Stimulated activated memory B cell treated with anti-CD40 and anti-IgM and Interleukin-4, amounts not matched to agents 10 μg/mL and 1 μg/mL and 100 μg/mL, for 72 hours (primary cell): ENCODE results near the gene RMDN3.

Source experiments
- ATAC-seq: fragments of 150-1000 bp; cut with Tn5 transposase; 2 replicates; pipeline ENCODE4 v1.10.0; 2021
- H3K27ac Mint-ChIP-seq: one replicate; pipeline ENCODE4 v1.8.0; 2022; ENCODE audit warnings: mild to moderate bottlenecking, mixed read lengths
- H3K27me3 Mint-ChIP-seq: one replicate; pipeline ENCODE4 v1.8.0; 2022; ENCODE audit warnings: mixed read lengths
- H3K36me3 Mint-ChIP-seq: one replicate; pipeline ENCODE4 v1.8.0; 2022; ENCODE audit warnings: mixed read lengths
- H3K4me1 Mint-ChIP-seq: one replicate; pipeline ENCODE4 v1.8.0; 2022; ENCODE audit warnings: mixed read lengths
- H3K4me3 Mint-ChIP-seq: one replicate; pipeline ENCODE4 v1.8.0; 2022; ENCODE audit warnings: mild to moderate bottlenecking, moderate library complexity, mixed read lengths
- H3K9me3 Mint-ChIP-seq: one replicate; pipeline ENCODE4 v1.8.0; 2022; ENCODE audit warnings: mixed read lengths

The RMDN3 gene, protein sequence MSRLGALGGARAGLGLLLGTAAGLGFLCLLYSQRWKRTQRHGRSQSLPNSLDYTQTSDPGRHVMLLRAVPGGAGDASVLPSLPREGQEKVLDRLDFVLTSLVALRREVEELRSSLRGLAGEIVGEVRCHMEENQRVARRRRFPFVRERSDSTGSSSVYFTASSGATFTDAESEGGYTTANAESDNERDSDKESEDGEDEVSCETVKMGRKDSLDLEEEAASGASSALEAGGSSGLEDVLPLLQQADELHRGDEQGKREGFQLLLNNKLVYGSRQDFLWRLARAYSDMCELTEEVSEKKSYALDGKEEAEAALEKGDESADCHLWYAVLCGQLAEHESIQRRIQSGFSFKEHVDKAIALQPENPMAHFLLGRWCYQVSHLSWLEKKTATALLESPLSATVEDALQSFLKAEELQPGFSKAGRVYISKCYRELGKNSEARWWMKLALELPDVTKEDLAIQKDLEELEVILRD

DNA sequence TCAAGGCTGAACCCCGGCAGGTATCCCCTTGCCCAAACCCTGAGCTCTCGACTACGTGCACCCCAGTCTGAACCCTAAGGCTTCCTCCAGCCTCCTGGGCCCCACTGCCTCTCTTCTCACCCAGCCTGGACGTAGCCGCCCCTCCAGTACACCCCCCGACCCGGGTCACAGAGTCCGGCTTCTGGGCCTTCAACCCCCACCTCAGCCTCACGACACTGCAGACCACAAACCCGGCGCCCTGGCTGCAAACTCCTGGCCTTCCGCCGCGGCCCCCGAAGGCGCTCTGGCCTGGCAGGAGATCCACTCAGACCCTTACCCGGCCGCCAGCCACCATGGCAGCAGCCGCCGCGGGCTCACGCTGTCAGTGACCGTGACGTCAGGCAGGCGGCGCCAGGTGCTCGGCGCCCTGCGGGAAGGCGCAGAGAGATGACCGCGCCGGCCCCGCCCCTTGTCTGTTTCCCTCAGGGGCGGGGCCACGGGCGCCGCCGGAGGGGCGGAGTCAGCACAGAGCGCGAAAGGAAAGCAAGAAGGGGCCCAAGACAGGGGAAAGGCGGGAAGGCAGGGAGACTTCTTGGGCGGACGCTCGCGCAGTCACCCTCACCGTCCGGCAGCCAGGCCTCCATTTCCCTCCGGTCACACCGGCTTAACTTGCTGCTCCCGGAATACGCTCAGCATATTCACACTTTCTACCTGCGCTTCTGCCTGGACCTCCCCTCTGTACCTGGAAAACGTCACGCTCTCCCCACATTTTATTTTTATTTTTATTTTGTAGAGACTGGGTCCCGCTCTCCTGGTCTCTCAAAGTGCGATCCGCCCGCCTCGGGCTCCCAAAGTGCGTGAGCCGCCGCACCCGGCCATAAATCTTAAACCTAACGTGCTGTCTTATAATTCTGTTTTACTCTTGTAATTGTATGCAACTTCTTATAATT, at the start of gene RMDN3:
TSS of gene RMDN3 (minus strand) at position 372 of the 929 bp plus-strand sequence. CDS start 471 bp downstream, outside the sequence.
- Mint-ChIP-seq H3K27ac (peak within 1 kb of the TSS; percentile 99), H3K9me3 (no peaks in the 10 kb centered on the region), H3K4me1 (peaks cover 35% of the 10 kb centered on the region), H3K36me3 (peaks cover 23% of the 10 kb centered on the region), H3K4me3 (peak within 1 kb of the TSS; percentile 97), H3K27me3 (no peaks in the 10 kb centered on the region)
- ATAC-seq = peak; percentile 98

DNA sequence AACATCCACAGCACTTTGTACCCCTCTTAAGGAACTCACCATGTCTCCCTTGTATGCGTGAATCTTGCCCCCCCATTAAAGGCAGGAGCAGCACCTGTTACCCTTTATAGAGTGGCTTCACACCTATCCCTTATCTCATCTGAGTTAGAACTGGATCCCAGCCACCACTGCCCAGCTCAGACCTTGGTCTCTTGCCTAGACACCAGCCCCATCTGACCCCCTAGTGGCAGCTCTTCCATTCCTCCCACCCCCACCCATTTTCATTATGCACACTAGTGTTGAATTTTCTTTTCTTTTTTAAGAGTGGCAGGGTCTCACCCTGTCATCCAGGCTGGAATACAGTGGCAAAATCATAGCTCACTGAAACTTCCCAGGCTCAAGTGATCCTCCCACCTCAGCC, 48.6 kb upstream of the RMDN3 start:
- Mint-ChIP-seq H3K4me1 (peaks cover 24% of the 10 kb centered on the region), H3K27ac (no peak overlapping the region), H3K36me3 (peaks cover 14% of the 10 kb centered on the region), H3K4me3 (no peak overlapping the region), H3K27me3 (no peaks in the 10 kb centered on the region), H3K9me3 (no peaks in the 10 kb centered on the region)
- ATAC-seq = no peak

DNA sequence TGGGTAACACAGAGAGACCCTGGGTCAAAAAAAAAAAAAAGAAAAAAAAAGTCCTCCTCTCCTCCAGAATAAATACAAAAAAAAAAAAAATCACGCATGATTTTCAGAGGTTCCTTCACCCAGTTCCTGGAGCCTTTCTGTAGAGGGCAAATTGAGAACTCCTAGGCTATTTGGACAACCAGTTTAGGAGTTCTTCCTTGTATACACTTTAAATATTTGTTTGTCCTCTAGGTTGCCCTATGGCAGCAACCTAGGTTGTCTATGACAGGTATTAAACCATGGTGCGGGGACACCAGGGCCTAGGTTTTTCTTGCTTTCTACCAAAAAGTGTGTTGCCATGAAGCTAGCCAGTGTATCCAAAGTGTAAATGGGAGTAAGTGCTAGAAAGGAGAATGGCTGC, 48.0 kb upstream of the RMDN3 start:
- H3K4me3 Mint-ChIP-seq = no peak overlapping the region
- H3K27me3 Mint-ChIP-seq = no peaks in the 10 kb centered on the region
- H3K36me3 Mint-ChIP-seq = peaks cover 21% of the 10 kb centered on the region

DNA sequence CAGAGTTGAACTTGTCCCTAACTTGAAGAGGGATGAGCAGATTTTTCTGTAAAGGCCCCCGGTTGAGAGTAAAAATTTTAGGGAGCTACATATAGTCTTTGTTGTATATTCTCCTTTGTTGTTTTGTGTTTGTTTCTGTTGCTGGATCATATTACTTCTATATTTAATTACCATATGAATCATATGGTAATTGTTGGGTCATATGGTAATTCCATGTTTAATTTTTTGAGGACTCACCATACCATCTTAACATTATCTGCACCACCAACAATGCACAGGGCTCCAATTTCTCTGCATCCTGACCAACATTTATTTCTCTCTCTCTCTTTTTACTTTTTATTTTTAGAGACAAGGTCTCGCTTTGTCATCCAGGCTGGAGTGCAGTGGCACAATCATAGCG, 44.5 kb upstream of the RMDN3 start:
- no peaks in the 10 kb centered on the region for H3K9me3 Mint-ChIP-seq
- ATAC-seq = no peak
- peaks cover 24% of the 10 kb centered on the region for H3K36me3 Mint-ChIP-seq
- peaks cover 31% of the 10 kb centered on the region for H3K4me1 Mint-ChIP-seq
- no peak overlapping the region for H3K4me3 Mint-ChIP-seq
- no peaks in the 10 kb centered on the region for H3K27me3 Mint-ChIP-seq
- no peak overlapping the region for H3K27ac Mint-ChIP-seq

More for the DNA sequence above, 48.0 kb upstream of the RMDN3 start:
- ATAC-seq = no peak
- Mint-ChIP-seq H3K9me3 (no peaks in the 10 kb centered on the region), H3K27ac (no peak overlapping the region), H3K4me1 (peaks cover 26% of the 10 kb centered on the region)

DNA sequence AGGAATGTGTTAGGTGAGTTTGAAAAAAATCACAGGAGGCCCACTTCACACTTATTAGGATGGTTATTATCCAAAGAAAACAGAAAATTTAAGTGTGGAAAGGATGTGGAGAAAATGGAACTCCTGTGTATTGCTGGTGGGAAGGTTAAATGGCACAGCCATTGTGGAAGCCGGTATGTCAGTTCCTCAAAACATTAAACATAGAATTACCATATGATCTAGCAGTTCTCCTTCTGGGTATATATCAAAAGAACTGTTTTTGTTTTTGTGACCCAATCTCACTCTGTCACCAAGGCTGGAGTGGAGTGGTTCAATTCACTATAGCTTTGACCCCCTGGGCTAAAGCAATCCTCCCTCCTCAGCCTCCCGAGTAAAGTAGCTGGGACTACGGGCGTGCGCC, 41.5 kb upstream of the RMDN3 start:
- H3K36me3 Mint-ChIP-seq = peaks cover 24% of the 10 kb centered on the region
- peaks cover 33% of the 10 kb centered on the region for H3K4me1 Mint-ChIP-seq
- ATAC-seq = no peak
- H3K27ac Mint-ChIP-seq = peak overlapping the region; percentile 2
- H3K4me3 Mint-ChIP-seq = no peak overlapping the region
- H3K9me3 Mint-ChIP-seq = no peaks in the 10 kb centered on the region
- H3K27me3 Mint-ChIP-seq = no peaks in the 10 kb centered on the region

DNA sequence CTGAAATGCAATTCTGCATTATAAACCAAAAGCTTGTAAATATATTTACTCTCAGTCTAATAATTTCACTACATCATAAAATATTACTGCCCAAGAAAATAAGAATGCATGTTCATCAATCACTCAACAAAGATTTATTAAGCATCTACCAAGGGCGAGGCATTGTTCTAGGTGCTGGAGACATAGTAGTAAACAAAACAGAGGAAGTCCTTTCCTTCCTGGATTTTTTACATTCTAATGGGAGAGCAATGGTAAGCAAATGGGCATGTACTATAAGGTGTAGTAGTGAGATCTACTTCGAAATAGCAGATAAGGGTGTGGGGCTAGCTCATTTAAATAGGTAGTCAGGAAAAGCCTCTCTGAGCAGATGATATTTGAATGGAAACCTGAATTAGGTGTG, 41.0 kb upstream of the RMDN3 start:
- H3K9me3 Mint-ChIP-seq = no peaks in the 10 kb centered on the region
- peak overlapping the region; percentile 2 for H3K27ac Mint-ChIP-seq
- H3K36me3 Mint-ChIP-seq = peaks cover 19% of the 10 kb centered on the region
- no peaks in the 10 kb centered on the region for H3K27me3 Mint-ChIP-seq
- ATAC-seq = no peak
- no peak overlapping the region for H3K4me3 Mint-ChIP-seq
- peaks cover 29% of the 10 kb centered on the region for H3K4me1 Mint-ChIP-seq

DNA sequence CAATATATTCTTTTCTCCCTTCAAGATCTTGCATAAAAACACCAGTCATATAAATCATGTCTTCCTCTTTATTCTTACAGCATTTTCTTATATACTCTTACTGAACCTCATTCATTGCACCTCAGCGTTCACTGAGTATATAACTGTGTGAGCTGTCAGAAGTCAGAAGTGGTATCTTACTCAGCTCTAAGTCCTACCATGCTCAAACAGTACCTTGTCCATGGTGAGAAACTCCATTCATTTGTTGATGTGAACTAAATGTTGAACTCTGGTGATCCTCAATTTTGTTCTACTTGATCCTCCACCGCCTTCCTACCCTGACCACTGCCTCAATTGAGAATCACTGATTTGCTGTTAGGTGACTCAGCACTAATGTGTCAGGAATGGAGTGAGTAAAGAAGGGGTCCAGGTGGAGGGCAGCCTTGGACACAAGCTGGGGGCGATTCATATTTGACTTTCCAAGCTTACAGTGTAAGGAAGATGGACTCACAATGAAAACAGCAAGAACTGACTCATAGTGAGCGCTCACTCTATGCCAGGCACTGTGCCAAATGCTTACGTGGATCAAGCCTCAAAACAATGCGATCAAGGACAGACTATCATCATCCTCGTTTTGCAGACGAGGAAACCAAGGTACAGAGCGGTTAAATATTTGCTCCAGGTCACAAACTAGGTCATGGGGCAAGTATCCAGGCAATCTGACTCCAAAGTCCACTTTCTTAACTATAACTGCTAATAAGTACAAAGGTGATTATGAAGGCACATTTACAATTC, 38.3 kb upstream of the RMDN3 start:
- Mint-ChIP-seq H3K4me1 (peaks cover 31% of the 10 kb centered on the region), H3K4me3 (no peak overlapping the region), H3K9me3 (no peaks in the 10 kb centered on the region), H3K27ac (peak overlapping the region; percentile 39), H3K27me3 (no peaks in the 10 kb centered on the region), H3K36me3 (peaks cover 13% of the 10 kb centered on the region)
- ATAC-seq = no peak

DNA sequence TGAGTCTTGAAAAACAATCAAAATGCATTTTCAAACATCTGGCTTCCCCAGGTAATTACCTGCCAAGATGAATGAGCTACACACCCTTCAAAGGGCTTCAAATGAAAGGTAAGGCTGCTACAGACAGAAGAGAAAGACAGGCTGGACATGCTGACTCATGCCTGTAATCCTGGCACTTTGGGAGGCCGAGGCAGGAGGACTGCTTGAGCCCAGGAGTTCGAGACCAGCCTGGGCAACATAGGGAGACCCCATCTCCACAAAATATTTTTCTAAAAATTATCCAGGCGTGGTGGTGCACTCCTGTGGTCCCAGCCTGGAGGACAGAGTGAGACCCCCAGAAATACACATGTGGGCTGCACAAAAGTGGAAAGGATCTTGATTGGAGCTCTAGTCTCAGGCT, 37.3 kb upstream of the RMDN3 start:
- Mint-ChIP-seq H3K4me1 (peaks cover 24% of the 10 kb centered on the region), H3K9me3 (no peaks in the 10 kb centered on the region)

DNA sequence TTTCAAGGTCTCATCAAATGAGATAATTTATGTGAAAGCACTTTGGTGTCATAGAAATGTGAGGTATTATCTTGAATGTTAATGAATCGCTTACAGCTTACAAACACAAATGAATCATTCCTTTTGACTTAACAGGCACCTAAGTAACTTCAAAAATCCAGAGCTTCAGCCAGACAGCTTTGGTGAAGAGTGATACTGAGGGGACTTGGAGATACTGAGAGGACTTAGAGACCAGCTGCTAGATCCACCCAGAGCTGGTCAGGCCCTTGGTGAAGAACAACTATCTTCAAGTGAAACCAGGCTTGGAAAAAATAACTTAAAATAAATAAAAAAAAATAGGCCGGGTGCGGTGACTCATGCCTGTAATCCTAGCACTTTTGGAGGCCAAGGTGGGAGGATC, 35.7 kb upstream of the RMDN3 start:
- no peak overlapping the region for H3K4me3 Mint-ChIP-seq

More for the DNA sequence above, 37.3 kb upstream of the RMDN3 start:
- Mint-ChIP-seq H3K4me3 (no peak overlapping the region), H3K27me3 (no peaks in the 10 kb centered on the region), H3K27ac (no peak overlapping the region), H3K36me3 (peaks cover 6% of the 10 kb centered on the region)
- no peak for ATAC-seq

DNA sequence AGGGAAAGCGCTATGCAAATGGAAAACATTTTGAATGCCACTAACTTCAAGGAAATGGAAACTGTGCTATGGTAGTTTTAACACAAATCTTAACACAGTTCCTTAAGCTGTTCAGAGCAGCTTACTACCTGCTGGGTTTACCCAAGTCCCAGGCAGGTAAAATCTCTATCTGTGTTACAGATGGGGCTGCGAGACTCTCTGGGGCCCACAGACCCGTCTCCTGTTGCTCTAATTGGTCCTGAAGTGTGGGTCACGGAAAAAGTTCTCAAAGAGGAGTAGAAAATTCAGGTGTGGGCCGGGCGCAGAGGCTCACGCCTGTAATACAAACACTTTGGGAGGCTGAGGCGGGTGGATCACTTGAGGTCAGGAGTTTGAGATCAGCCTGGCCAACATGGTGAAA, 34.9 kb upstream of the RMDN3 start:
- H3K36me3 Mint-ChIP-seq = peaks cover 6% of the 10 kb centered on the region
- no peak overlapping the region for H3K4me3 Mint-ChIP-seq
- H3K4me1 Mint-ChIP-seq = peaks cover 13% of the 10 kb centered on the region
- H3K27me3 Mint-ChIP-seq = no peaks in the 10 kb centered on the region
- H3K9me3 Mint-ChIP-seq = no peaks in the 10 kb centered on the region
- H3K27ac Mint-ChIP-seq = no peak overlapping the region
- no peak for ATAC-seq

More for the DNA sequence above, 35.7 kb upstream of the RMDN3 start:
- H3K36me3 Mint-ChIP-seq = peaks cover 6% of the 10 kb centered on the region
- H3K4me1 Mint-ChIP-seq = peaks cover 16% of the 10 kb centered on the region
- no peaks in the 10 kb centered on the region for H3K27me3 Mint-ChIP-seq
- ATAC-seq = no peak
- no peak overlapping the region for H3K27ac Mint-ChIP-seq
- no peaks in the 10 kb centered on the region for H3K9me3 Mint-ChIP-seq

DNA sequence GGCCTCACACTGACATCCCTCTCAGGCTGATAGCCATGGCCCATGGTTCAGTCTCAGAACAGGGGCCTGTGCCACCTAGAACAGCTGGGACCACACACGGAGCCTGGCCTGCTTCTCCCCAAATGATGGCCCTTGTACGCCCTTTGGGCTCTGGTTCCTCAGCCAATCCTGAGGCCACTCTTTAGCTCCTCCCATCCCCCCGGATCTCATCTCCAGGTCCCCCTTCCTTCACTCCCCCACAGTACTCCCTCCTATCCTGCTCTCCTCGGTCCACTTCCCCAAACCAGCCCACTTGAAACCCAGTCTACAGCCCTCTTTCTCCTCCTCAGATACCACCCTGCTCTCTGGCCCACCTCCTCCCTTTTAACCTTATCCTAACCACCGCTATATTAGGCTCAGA, 34.1 kb upstream of the RMDN3 start:
- H3K27me3 Mint-ChIP-seq = no peaks in the 10 kb centered on the region
- H3K36me3 Mint-ChIP-seq = peaks cover 6% of the 10 kb centered on the region
- no peak overlapping the region for H3K4me3 Mint-ChIP-seq
- no peaks in the 10 kb centered on the region for H3K9me3 Mint-ChIP-seq
- peaks cover 13% of the 10 kb centered on the region for H3K4me1 Mint-ChIP-seq
- ATAC-seq = no peak
- H3K27ac Mint-ChIP-seq = peak overlapping the region; percentile 1

DNA sequence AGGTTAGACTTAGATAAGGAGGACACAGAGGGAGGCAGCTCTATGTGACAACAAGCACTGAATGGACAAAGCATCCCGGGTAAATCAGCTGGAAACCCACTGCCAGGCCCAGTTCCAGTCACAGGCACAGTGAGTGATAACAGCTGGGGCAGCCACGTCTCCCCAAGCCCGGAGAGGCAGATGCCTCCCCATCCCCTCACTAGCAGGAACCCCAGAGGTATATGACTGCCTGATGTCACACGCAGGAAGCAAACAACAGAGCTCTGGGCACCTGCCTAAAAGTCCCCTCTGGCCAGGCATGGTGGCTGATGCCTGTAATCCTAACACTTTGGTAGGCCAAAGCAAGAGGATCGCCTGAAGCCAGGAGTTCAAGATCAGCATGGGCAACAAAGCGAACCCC, 32.9 kb upstream of the RMDN3 start:
- H3K9me3 Mint-ChIP-seq = no peaks in the 10 kb centered on the region
- no peak for ATAC-seq

DNA sequence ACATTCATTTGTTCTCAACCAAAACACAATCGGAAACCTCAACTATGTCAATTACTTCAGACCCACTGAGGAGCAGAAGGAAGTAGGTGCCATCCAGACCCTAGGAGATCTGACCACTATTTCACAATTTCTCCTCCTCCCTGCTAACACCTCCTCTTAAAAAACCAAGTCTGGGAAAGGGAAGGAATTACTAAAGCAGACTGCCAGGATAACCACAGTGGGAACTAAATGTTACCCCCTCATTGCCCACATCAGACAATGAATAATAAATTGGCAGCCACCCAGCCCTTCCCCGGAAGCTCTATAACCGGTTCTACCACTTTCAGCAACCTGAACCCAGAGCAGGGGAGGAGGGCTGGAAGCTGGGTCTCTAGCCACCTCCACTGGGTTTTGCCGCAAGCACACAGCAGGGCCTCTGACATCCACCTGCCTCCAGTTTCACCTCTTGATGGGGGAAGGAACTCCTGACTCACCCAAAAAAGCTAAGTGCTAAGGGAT, 32.3 kb upstream of the RMDN3 start:
- Mint-ChIP-seq H3K27me3 (no peaks in the 10 kb centered on the region), H3K4me3 (no peak overlapping the region), H3K9me3 (no peaks in the 10 kb centered on the region), H3K27ac (no peak overlapping the region), H3K4me1 (peaks cover 16% of the 10 kb centered on the region), H3K36me3 (no peaks in the 10 kb centered on the region)
- no peak for ATAC-seq

More for the DNA sequence above, 32.9 kb upstream of the RMDN3 start:
- H3K4me3 Mint-ChIP-seq = no peak overlapping the region
- no peaks in the 10 kb centered on the region for H3K27me3 Mint-ChIP-seq
- no peak overlapping the region for H3K27ac Mint-ChIP-seq
- H3K4me1 Mint-ChIP-seq = peaks cover 11% of the 10 kb centered on the region
- H3K36me3 Mint-ChIP-seq = peaks cover 2% of the 10 kb centered on the region

DNA sequence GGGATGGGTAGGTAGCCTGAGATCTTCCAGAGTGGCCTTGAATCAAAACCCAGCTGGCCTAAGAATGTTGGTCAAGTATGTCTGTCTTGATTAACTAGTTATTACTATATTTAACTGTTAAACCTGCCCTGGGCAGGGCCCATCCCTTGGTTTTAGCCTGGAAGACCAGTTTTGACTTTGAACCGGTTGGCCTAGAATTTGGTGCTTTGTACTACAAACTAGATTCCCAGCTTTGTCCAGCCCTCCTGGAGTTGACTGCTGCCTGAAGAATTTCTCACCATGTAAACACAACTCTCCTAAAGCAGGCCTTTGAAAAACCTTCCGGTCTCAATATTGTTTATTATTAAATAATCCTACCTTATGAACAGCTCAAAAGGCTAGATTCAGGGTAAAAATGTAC, 30.8 kb upstream of the RMDN3 start:
- Mint-ChIP-seq H3K27ac (no peak overlapping the region), H3K4me1 (peaks cover 17% of the 10 kb centered on the region), H3K4me3 (no peak overlapping the region), H3K36me3 (no peaks in the 10 kb centered on the region), H3K27me3 (no peaks in the 10 kb centered on the region), H3K9me3 (no peaks in the 10 kb centered on the region)
- no peak for ATAC-seq

DNA sequence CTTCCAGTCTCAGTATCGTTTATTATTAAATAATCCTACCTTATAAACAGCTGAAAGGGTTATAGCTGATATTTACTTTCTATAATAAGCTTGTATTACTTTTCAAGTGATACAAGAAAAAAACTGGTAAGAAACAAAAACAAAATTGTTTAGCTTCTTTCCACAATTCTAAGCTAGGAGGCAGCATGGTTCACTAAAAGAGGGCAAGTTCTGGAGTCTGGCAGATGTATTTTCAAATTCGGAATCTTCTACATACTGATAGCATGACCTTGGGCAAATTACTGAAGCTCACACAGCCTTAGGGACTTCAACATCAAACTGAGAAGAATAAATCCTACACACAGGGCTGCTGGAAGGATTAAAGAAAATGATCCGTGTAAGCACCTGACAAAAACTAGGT, 30.1 kb upstream of the RMDN3 start:
- no peaks in the 10 kb centered on the region for H3K9me3 Mint-ChIP-seq
- H3K4me1 Mint-ChIP-seq = peaks cover 17% of the 10 kb centered on the region
- H3K4me3 Mint-ChIP-seq = no peak overlapping the region
- no peaks in the 10 kb centered on the region for H3K36me3 Mint-ChIP-seq
- no peak overlapping the region for H3K27ac Mint-ChIP-seq
- no peak for ATAC-seq
- no peaks in the 10 kb centered on the region for H3K27me3 Mint-ChIP-seq
